K562 (cell line): ENCODE data around the gene WWOX. TPM values are rescaled to one million over a fixed set of nuclear protein-coding genes. Genes with fewer than 3 reads are reported as not detected.

ENCODE experiments used
- ATAC-seq: fragments of 200-7000 bp; cut with Tn5 transposase; 3 replicates; pipeline ENCODE4 v1.9.1; 2020; ENCODE audit warnings: moderate library complexity
- BruUV-seq: library from RNA; stranded (reverse); fragments of 400-500 nt; replicated peaks from 2 replicates; lab custom pipeline; 2021; lab: Mats Ljungman, UMichigan
- CTCF ChIA-PET: fragments of 300-600 bp; formaldehyde crosslinking; extraction: SDS; loops from one replicate; lab custom pipeline; 2021; ENCODE audit warnings: low intra/inter-chr PET ratio; lab: Yijun Ruan, JAX
- POLR2A ChIA-PET: fragments of 300-600, 350-650 bp; sonication (Branson Sonifier 250); formaldehyde crosslinking; extraction: SDS; loops from one replicate; lab custom pipeline; 2021; ENCODE audit warnings: antibody characterized with exemption, inconsistent platforms; lab: Yijun Ruan, JAX
- DNase-seq, 4 experiments: peaks; one replicate each; pipeline versions ENCODE4 v3.0.0 to v3.0.0-alpha.2; 2011 to 2018; ENCODE audit warnings: low spot score in 3 of 4, mixed read lengths in 3 of 4; ENCODE audit errors: extremely low read depth in 1 of 4
- FAIRE-seq: peaks from 2 replicates; lab custom pipeline; 2011; peaks lifted over from hg19 to GRCh38; lab: Jason Lieb, UNC
- H2AFZ ChIP-seq: 2 replicates; pipeline ENCODE4 v1.6.0; 2011; ENCODE audit warnings: low read depth, low read length, control low read depth, inconsistent platforms
- H3K27ac ChIP-seq: fragments of 200-600 bp; 3 replicates; pipeline ENCODE4 v1.8.0; 2011; ENCODE audit warnings: low read depth, mild to moderate bottlenecking, control low read depth, inconsistent platforms, low read length, moderate library complexity, mixed read lengths; ENCODE audit errors: extremely low read depth
- H3K27me3 ChIP-seq, 2 experiments: fragments of 300-600 bp in 1 of 2; 2 replicates in 1 of 2; 3 replicates in 1 of 2; pipeline versions ENCODE4 v1.6.0 to v1.8.0; 2011; ENCODE audit warnings: inconsistent platforms in 2 of 2, low read length in 2 of 2, mild to moderate bottlenecking in 1 of 2, mixed read lengths in 1 of 2, moderate library complexity in 1 of 2; ENCODE audit not compliant: control insufficient read depth in 2 of 2, insufficient read depth in 2 of 2
- H3K36me3 ChIP-seq: fragments of 300-600 bp; 3 replicates; pipeline ENCODE4 v1.8.0; 2011; ENCODE audit warnings: mild to moderate bottlenecking, low read length, inconsistent platforms; ENCODE audit not compliant: control insufficient read depth, insufficient read depth
- H3K4me1 ChIP-seq, 2 experiments: fragments of 200-600 bp in 1 of 2; replicated peaks in 1 of 2; 2 replicates in 1 of 2; 3 replicates in 1 of 2; pipeline versions ENCODE4 v1.5.1 to v1.8.0; 2011; ENCODE audit warnings: inconsistent platforms in 2 of 2, low read length in 2 of 2, mild to moderate bottlenecking in 1 of 2, mixed read lengths in 1 of 2, moderate library complexity in 1 of 2; ENCODE audit not compliant: control insufficient read depth in 2 of 2, insufficient read depth in 2 of 2
- H3K4me2 ChIP-seq: 2 replicates; pipeline ENCODE4 v1.6.1; 2011; ENCODE audit warnings: low read length, control low read depth, inconsistent platforms, mixed read lengths; ENCODE audit not compliant: insufficient read depth
- H3K4me3 ChIP-seq: fragments of 200-600 bp; sonication (generic), shearing (Covaris generic); 2 replicates; pipeline ENCODE4 v1.5.1; 2016; ENCODE audit warnings: control low read depth, inconsistent platforms
- H3K79me2 ChIP-seq: fragments of 200-600 bp; 3 replicates; pipeline ENCODE4 v1.8.0; 2011; ENCODE audit warnings: low read length, inconsistent platforms; ENCODE audit not compliant: control insufficient read depth, insufficient read depth
- H3K9ac ChIP-seq, 2 experiments: 2 replicates each; pipeline versions ENCODE4 v1.6.0 to v1.6.1; 2011; ENCODE audit warnings: low read depth in 2 of 2, low read length in 2 of 2, control low read depth in 1 of 2, inconsistent platforms in 1 of 2, mild to moderate bottlenecking in 1 of 2, mixed read lengths in 1 of 2; ENCODE audit not compliant: insufficient read depth in 1 of 2
- H3K9me1 ChIP-seq: one replicate; pipeline ENCODE4 v1.6.0; 2011; ENCODE audit warnings: inconsistent platforms, mild to moderate bottlenecking, low read length, moderate library complexity; ENCODE audit not compliant: control insufficient read depth, insufficient read depth
- H3K9me3 ChIP-seq: replicated peaks from 2 replicates; pipeline ENCODE4 v1.5.1; 2011; ENCODE audit warnings: low read depth, low read length, inconsistent platforms; ENCODE audit not compliant: control insufficient read depth, insufficient read depth
- H4K20me1 ChIP-seq: replicated peaks from 2 replicates; pipeline ENCODE4 v1.6.1; 2011; ENCODE audit warnings: low read length, inconsistent platforms, mixed read lengths; ENCODE audit not compliant: control insufficient read depth, insufficient read depth
- ATF2 ChIP-seq: sonication (generic); formaldehyde crosslinking; IDR thresholded peaks from 2 replicates; pipeline ENCODE4 v1.8.1; 2022; ENCODE audit warnings: missing genetic modification reagents
- ATF4 ChIP-seq: fragments of 450-650 bp; formaldehyde crosslinking; IDR thresholded peaks from 2 replicates; pipeline ENCODE4 v1.4.0; 2022; ENCODE audit warnings: mild to moderate bottlenecking, moderate library complexity
- CHAMP1 ChIP-seq: fragments of 450-650 bp; IDR thresholded peaks from 2 replicates; pipeline ENCODE4 v1.6.1; 2016; ENCODE audit warnings: mild to moderate bottlenecking
- FOXJ3 ChIP-seq: sonication (generic); formaldehyde crosslinking; IDR thresholded peaks from 2 replicates; pipeline ENCODE4 v1.4.0; 2020; ENCODE audit warnings: mild to moderate bottlenecking, missing genetic modification reagents
- HEY1 ChIP-seq: fragments of 250-450 bp; sonication (Bioruptor Pico); IDR thresholded peaks from 2 replicates; pipeline ENCODE4 v1.5.0; 2020; ENCODE audit warnings: mild to moderate bottlenecking, moderate library complexity, borderline replicate concordance
- HMGN3 ChIP-seq: IDR thresholded peaks from 2 replicates; pipeline ENCODE4 v1.6.1; 2011; ENCODE audit warnings: borderline replicate concordance, low read depth, mild to moderate bottlenecking, mixed read lengths, low read length; ENCODE audit not compliant: insufficient read length; ENCODE audit errors: extremely low read depth
- HNRNPLL ChIP-seq: fragments of 200-400 bp; formaldehyde crosslinking; IDR thresholded peaks from 2 replicates; pipeline ENCODE4 v1.6.1; 2017; ENCODE audit warnings: low read length, low read depth, mild to moderate bottlenecking; ENCODE audit not compliant: poor library complexity, severe bottlenecking
- JUN ChIP-seq, 2 experiments: sonication (generic) in 1 of 2; formaldehyde crosslinking in 1 of 2; IDR thresholded peaks; 2 replicates each; pipeline versions ENCODE4 v1.6.1 to v1.8.0; 2012 to 2022; ENCODE audit warnings: borderline replicate concordance in 2 of 2, mild to moderate bottlenecking in 2 of 2, improper control_type of control experiment in 1 of 2, low read depth in 1 of 2, low read length in 1 of 2, missing genetic modification reagents in 1 of 2
- MYBL2 ChIP-seq, 2 experiments: fragments of 450-650 bp in 1 of 2; sonication (generic) in 1 of 2; formaldehyde crosslinking in 1 of 2; IDR thresholded peaks; 2 replicates each; pipeline versions ENCODE4 v1.6.1 to v1.8.1; 2017 to 2022; ENCODE audit warnings: borderline replicate concordance in 1 of 2, inconsistent platforms in 1 of 2, low read depth in 1 of 2, mild to moderate bottlenecking in 1 of 2, missing genetic modification reagents in 1 of 2, moderate library complexity in 1 of 2
- NCOA1 ChIP-seq: fragments of 450-650 bp; IDR thresholded peaks from 2 replicates; pipeline ENCODE4 v1.6.1; 2016; ENCODE audit warnings: low read depth
- NCOR1 ChIP-seq: fragments of 450-650 bp; IDR thresholded peaks from 2 replicates; pipeline ENCODE4 v1.6.1; 2016; ENCODE audit warnings: mild to moderate bottlenecking, moderate library complexity
- PHTF2 ChIP-seq: fragments of 250-450 bp; sonication (Bioruptor Pico); IDR thresholded peaks from 2 replicates; pipeline ENCODE4 v1.5.0; 2021; ENCODE audit warnings: mild to moderate bottlenecking
- SMARCA5 ChIP-seq: fragments of 450-650 bp; IDR thresholded peaks from 2 replicates; pipeline ENCODE4 v1.6.1; 2016
- SMARCB1 ChIP-seq: IDR thresholded peaks from 2 replicates; pipeline ENCODE4 v1.6.1; 2011; ENCODE audit warnings: improper control_type of control experiment, low read depth; ENCODE audit not compliant: insufficient read length
- TAF15 ChIP-seq: fragments of 200-400 bp; formaldehyde crosslinking; IDR thresholded peaks from 2 replicates; pipeline ENCODE4 v1.6.1; 2017; ENCODE audit warnings: mild to moderate bottlenecking, low read depth, low read length, moderate library complexity
- WGBS: fragments of 100-300 bp; shearing (Covaris generic); methylation state at CpG from one replicate; pipeline ENCODE4 v1.1.6; 2016; ENCODE audit warnings: low coverage, mixed read lengths; ENCODE audit not compliant: insufficient coverage; ENCODE audit errors: missing lambda C conversion rate; 5-methylcytosine and 5-hydroxymethylcytosine counted together
- in situ Hi-C: fragments of 300-500 bp; cut with MboI; formaldehyde crosslinking; loops from 4 replicates; pipeline ENCODE4 v1.15.0; 2018; ENCODE audit warnings: inconsistent platforms, mixed read lengths
- intact Hi-C: fragments of 100-400 bp; cut with micrococcal nuclease; formaldehyde crosslinking; loops from 2 replicates; pipeline ENCODE4 v1.14.2; 2022
- polyA plus RNA-seq, 8 experiments: library from polyadenylated mRNA; depleted of rRNA in 4 of 8; stranded (reverse) in 5 of 8; unstranded in 3 of 8; fragments of >200 nt; fragmentation: Nextera tagmentation in 2 of 8; fragmentation: Illumina TruSeq in 1 of 8; extraction: Ambion mirVana in 2 of 8; extraction: Trizol in 1 of 8; gene quantifications; 2 replicates each; pipeline versions ENCODE4 v1.2.1 to v1.2.3, GENCODE V29; 2011 to 2014; ENCODE audit warnings: inconsistent platforms in 1 of 8, missing spikeins in 1 of 8
- total RNA-seq, 7 experiments: library from RNA; depleted of rRNA in 6 of 7; stranded (reverse); fragments of >200 nt in 6 of 7; fragmentation: Illumina TruSeq in 2 of 7; extraction: Trizol in 2 of 7; gene quantifications; 2 replicates each; pipeline versions ENCODE4 v1.2.1 to v1.2.3, GENCODE V29; 2011 to 2021; ENCODE audit warnings: low replicate concordance in 1 of 7

WWOX gene
- total and polyA plus RNA-seq, 9 of the 15 experiments (the other 6 are each of a cell fraction or from before 2014, with no cell fraction given) = 1.6 to 22.7 (median 8.1) TPM

GRCh38 chr16:78609402-78610274, 510.2 kb downstream of the WWOX start (continued):
- TF ChIP-seq TAF15 (no peak), HEY1 (CRISPR knock-in tag) (no peak), NCOA1 (no peak), FOXJ3 (CRISPR knock-in tag) (no peak), JUN (IDR thresholded peaks at IDR 0.05; ENCODE audit: borderline replicate concordance, low read depth, low read length) (no peak), JUN (CRISPR knock-in tag; IDR thresholded peaks at IDR 0.05; ENCODE audit: borderline replicate concordance) (no peak), MYBL2 (IDR thresholded peaks at IDR 0.05; ENCODE audit: low read depth) (no peak), MYBL2 (CRISPR knock-in tag; IDR thresholded peaks at IDR 0.05; ENCODE audit: borderline replicate concordance) (no peak)

DNA sequence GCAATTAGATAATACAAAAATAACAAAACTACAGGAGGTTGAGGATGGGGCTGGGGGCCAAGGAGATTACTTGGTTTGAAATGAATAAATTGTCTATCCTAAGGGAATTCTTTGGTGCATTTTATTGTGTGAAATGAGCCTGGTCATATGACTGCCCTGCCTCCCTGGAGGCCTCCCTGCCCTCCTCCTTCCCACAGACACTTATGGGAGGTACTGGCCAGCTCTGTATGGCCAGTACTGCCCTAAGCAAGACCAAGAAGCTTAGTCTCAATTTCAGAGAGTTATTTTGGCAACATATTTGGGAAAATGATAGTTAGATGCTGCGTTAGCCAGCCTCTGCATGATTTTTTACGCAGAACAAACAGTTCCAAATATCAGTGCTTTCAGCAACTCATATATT, 511.9 kb downstream of the WWOX start:
- no TSS peak for BruUV-seq
- POLR2A ChIA-PET = no interaction called here
- TF ChIP-seq ATF2 (CRISPR knock-in tag) (no peak), SMARCB1 (no peak), HNRNPLL (no peak), ATF4 (CRISPR knock-in tag) (no peak), CHAMP1 (no peak), NCOR1 (no peak), SMARCA5 (no peak), HMGN3 (no peak), PHTF2 (CRISPR knock-in tag) (no peak)

More for the DNA sequence above, 511.9 kb downstream of the WWOX start:
- Histone ChIP-seq H3K9me1 (no peaks in the 10 kb centered on the region), H3K27me3 (peaks cover 5 to 8% of the 10 kb centered on the region in 2 experiments; a peak in 4 of 5 replicates), H3K4me1 (no peaks in the 10 kb centered on the region), H3K79me2 (no peaks in the 10 kb centered on the region), H3K4me2 (no peak overlapping the region), H4K20me1 (no peaks in the 10 kb centered on the region), H3K9me3 (no peaks in the 10 kb centered on the region), H3K36me3 (no peaks in the 10 kb centered on the region), H3K4me3 (no peak overlapping the region), H3K27ac (no peak overlapping the region), H3K9ac (no peak overlapping the region), H2AFZ (no peak overlapping the region)
- in situ Hi-C loops (no loop called here), intact Hi-C loops (no loop called here)
- WGBS = 0% methylated on average over 2 of the region's 2 CpGs
- ATAC-seq (no peak), FAIRE-seq (no peak), DNase-seq (no peak)
- CTCF ChIA-PET = no interaction called here
